RWPE2 (cell line): ENCODE data around the gene C6orf47.

Experiments used
- ATAC-seq: fragments of 200-7000 bp; cut with Tn5 transposase; 3 replicates; pipeline ENCODE4 v1.9.1; 2021; ENCODE audit warnings: low read depth
- DNase-seq: peaks from one replicate; pipeline ENCODE4 v3.0.0-alpha.2; 2020; ENCODE audit warnings: low spot score
- H3K27ac ChIP-seq: fragments of 450-650 bp; 2 replicates; pipeline ENCODE4 v1.5.1; 2017; ENCODE audit warnings: mild to moderate bottlenecking; ENCODE audit not compliant: poor library complexity, severe bottlenecking
- H3K27me3 ChIP-seq: fragments of 250-450 bp; sonication (Bioruptor Pico); 2 replicates; pipeline ENCODE4 v1.5.1; 2021; ENCODE audit warnings: mild to moderate bottlenecking, moderate library complexity; ENCODE audit not compliant: insufficient read depth, poor library complexity, severe bottlenecking
- H3K36me3 ChIP-seq: fragments of 250-450 bp; sonication (Bioruptor Pico); 2 replicates; pipeline ENCODE4 v1.5.1; 2020; ENCODE audit warnings: low read depth, mild to moderate bottlenecking, moderate library complexity
- H3K4me1 ChIP-seq: fragments of 250-450 bp; sonication (Bioruptor Pico); 2 replicates; pipeline ENCODE4 v1.5.1; 2021; ENCODE audit warnings: mild to moderate bottlenecking, moderate library complexity; ENCODE audit not compliant: insufficient read depth, poor library complexity, severe bottlenecking
- H3K4me3 ChIP-seq: fragments of 250-450 bp; sonication (Bioruptor Pico); 2 replicates; pipeline ENCODE4 v1.5.1; 2021; ENCODE audit warnings: mild to moderate bottlenecking, moderate library complexity; ENCODE audit not compliant: severe bottlenecking
- H3K9me3 ChIP-seq: fragments of 250-450 bp; sonication (Bioruptor Pico); 2 replicates; pipeline ENCODE4 v1.5.1; 2021; ENCODE audit warnings: mild to moderate bottlenecking, moderate library complexity; ENCODE audit not compliant: severe bottlenecking
- CTCF ChIP-seq: fragments of 450-650 bp; IDR thresholded peaks from one replicate; pipeline ENCODE4 v1.5.1; 2017; ENCODE audit warnings: mild to moderate bottlenecking, moderate library complexity; ENCODE audit not compliant: poor library complexity, severe bottlenecking

C6orf47 gene

GRCh38 chr6:31630177-31630934 is 30.2 kb downstream of the C6orf47 start:
- Histone ChIP-seq H3K27ac (no peak overlapping the region), H3K4me3 (no peak overlapping the region), H3K9me3 (no peaks in the 10 kb centered on the region), H3K4me1 (no peaks in the 10 kb centered on the region), H3K36me3 (peaks cover 99% of the 10 kb centered on the region), H3K27me3 (no peaks in the 10 kb centered on the region)
- ATAC-seq: no peak
- TF ChIP-seq CTCF: no peak
- no peak for DNase-seq

GRCh38 chr6:31629014-31629413 is 31.6 kb downstream of the C6orf47 start:
- DNase-seq: no peak
- Histone ChIP-seq H3K4me1 (no peaks in the 10 kb centered on the region), H3K36me3 (peaks cover 99% of the 10 kb centered on the region), H3K4me3 (no peak overlapping the region), H3K27ac (no peak overlapping the region), H3K9me3 (no peaks in the 10 kb centered on the region), H3K27me3 (no peaks in the 10 kb centered on the region)
- no peak for ATAC-seq
- TF ChIP-seq CTCF: no peak

DNA sequence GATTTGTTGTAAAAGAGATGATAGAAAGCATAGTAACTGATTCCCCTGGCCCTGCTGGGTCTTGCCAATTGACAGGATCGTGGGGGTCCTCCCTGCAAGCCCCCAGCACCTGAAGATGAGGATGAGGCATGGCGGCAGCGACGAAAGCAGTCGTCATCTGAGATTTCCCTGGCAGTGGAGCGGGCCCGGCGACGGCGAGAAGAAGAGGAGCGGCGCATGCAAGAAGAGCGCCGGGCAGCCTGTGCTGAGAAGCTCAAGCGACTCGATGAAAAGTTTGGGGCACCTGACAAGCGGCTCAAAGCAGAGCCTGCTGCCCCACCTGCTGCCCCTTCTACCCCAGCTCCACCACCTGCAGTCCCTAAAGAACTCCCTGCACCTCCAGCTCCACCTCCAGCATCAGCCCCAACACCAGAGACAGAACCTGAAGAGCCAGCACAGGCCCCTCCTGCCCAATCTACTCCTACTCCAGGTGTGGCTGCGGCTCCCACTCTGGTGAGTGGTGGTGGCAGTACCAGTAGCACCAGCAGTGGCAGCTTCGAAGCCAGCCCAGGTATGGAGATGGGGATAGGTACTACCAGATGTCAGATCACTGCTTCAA is 32.8 kb downstream of the C6orf47 start:
- H3K9me3 ChIP-seq: no peaks in the 10 kb centered on the region
- no peaks in the 10 kb centered on the region for H3K27me3 ChIP-seq
- no peak for TF ChIP-seq CTCF
- ATAC-seq: no peak
- H3K27ac ChIP-seq: no peak overlapping the region
- no peak overlapping the region for H3K4me3 ChIP-seq
- H3K4me1 ChIP-seq: no peaks in the 10 kb centered on the region
- no peak for DNase-seq
- H3K36me3 ChIP-seq: peaks cover 99% of the 10 kb centered on the region

- Histone ChIP-seq H3K9me3 (no peaks in the 10 kb centered on the region), H3K27ac (no peak overlapping the region), H3K4me3 (no peak overlapping the region), H3K4me1 (peaks cover 8% of the 10 kb centered on the region), H3K27me3 (no peaks in the 10 kb centered on the region), H3K36me3 (peaks cover 99% of the 10 kb centered on the region)
- DNase-seq: no peak
- TF ChIP-seq CTCF: no peak
- ATAC-seq: no peak
Measured at GRCh38 chr6:31626952-31627351, 33.6 kb downstream of the C6orf47 start.

GRCh38 chr6:31624070-31624469 is 36.5 kb downstream of the C6orf47 start:
- H3K36me3 ChIP-seq: peaks cover 78% of the 10 kb centered on the region
- H3K27me3 ChIP-seq: no peaks in the 10 kb centered on the region
- no peak for ATAC-seq
- no peak overlapping the region for H3K4me3 ChIP-seq
- H3K4me1 ChIP-seq: peaks cover 12% of the 10 kb centered on the region
- no peak for TF ChIP-seq CTCF
- H3K27ac ChIP-seq: no peak overlapping the region
- no peak for DNase-seq
- no peaks in the 10 kb centered on the region for H3K9me3 ChIP-seq
